HG03378 (cell line): ENCODE data around the gene GPR146.
"Not testable (repeated sequence)": the region's sequence is repeated elsewhere in the genome, so short reads cannot be mapped to it uniquely, and the experiment has no call there.

Source experiments
- ATAC-seq: cut with Tn5 transposase; IDR thresholded peaks from one replicate; pipeline ENCODE4 v1.9.1; 2021; ENCODE audit warnings: mild to moderate bottlenecking, moderate library complexity; ENCODE audit not compliant: unreplicated experiment

GPR146 gene

GRCh38 chr7:1074018-1074417, 29.7 kb downstream of the GPR146 start:
- not testable (repeated sequence) for ATAC-seq

- ATAC-seq, result no peak
Observed at GRCh38 chr7:1074593-1075431, 30.5 kb downstream of the GPR146 start.

DNA sequence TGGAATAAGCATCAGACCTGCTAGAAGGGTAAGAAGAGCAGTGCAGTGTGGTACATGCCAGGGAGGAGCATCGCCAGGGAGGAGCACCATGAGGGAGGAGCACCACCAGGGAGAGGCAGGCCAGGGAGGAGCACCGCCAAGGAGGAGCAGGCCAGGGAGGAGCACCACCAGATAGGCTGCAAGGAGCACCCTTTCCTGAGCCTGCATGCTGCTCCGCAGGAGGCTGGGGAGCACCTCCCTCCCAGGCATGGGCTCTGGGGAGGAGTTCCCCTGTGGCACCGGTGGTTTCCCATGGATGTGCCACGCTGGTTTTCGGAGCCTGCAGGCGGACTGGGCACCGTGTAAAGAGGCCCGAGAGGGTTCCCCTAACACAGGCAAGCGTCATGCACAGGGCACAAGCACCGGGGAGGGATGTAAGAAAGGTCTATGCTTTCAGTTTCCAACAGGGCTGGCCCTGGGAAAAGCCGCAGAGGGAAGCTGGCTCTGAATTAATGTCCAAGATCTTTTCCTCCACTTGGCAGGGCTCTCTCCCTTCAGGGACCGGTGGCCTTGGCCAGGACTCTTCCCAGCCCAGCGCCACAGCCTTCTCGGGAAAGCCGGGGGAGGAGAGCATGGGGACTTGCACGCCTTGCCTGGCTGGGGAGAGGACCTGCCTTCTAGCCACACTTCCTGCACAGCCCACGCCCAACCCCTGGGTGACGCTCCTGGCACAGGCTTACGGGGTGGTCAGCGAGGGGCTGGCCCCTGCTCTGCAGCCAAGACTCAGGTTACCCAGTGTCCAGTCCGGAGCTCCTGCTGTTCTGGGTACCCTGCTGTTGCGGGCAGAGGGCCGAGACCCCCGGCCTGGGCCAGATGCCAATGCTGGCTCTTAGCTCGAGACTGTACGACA, 32.1 kb downstream of the GPR146 start:
- ATAC-seq, result no peak

DNA sequence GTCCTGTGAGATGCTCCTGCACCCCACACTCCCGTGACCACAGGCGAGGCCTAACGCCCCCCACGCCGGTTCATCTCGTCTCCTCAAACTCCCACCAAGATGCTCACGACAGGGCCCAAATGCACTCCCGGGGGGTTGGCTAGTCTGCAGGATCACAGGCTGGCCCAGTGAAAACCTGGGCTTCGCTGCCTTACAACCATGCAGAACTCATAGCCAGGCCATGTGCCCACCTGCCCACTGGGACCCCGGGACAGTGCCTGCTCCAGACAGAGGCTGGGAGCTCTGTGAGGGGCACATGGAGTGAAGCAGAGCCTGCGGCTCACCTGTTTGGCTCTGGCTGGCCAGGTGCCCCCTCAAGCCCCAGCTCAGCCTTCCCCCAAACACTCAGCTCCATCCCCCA, 34.2 kb downstream of the GPR146 start:
- ATAC-seq, result no peak

GRCh38 chr7:1078985-1079384, 34.6 kb downstream of the GPR146 start:
- no peak for ATAC-seq

- ATAC-seq, result no peak
Observed at GRCh38 chr7:1079546-1079945, 35.2 kb downstream of the GPR146 start.

GRCh38 chr7:1080252-1080920, 36.0 kb downstream of the GPR146 start:
- ATAC-seq, result no peak

GRCh38 chr7:1080921-1081255, 36.5 kb downstream of the GPR146 start:
- no peak for ATAC-seq

- ATAC-seq, result no peak
Observed at GRCh38 chr7:1081336-1081735, 37.0 kb downstream of the GPR146 start.

DNA sequence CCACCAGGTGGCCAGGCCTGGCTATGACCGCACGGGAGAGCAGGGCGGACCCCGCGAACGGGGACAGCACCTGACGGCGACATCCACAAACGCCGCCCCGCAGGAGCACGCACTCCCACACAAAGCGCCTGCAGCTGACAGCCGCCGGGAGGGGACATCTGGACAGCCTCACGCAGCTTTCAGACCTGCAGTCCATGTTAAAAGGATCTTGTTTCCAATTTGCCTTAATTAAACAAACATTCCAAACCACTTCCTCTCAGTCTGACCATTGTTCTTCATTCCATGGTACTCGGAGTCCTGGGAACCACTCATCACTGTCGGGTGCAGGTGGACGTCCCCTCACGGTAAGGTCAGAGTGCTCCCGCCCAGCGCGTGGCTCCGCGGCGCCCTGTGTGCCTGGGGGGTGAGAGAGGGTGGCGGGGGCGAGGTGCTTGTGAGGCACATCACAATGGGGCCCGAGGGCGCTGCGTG, 37.6 kb downstream of the GPR146 start:
- ATAC-seq, result no peak

- ATAC-seq, result no peak
Observed at GRCh38 chr7:1083729-1084657, 39.6 kb downstream of the GPR146 start.

DNA sequence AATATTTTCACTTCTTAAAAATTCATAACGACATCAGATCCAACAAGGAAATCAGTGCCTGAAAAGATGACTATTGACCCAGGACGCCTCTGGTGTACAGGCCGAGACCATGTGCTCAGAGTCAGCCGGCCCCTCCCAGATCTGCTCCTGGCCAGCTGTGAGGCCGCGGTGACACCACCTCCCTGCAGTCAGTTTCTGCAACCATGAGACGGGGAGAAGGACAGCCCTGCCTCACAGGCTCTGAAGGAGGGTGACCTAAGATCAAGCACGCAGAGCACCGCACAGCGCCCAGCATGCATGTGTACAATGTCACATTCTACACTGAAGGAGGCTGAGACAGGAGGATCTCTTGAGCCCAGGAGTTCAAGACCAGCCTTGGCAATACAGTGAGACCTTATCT, 40.9 kb downstream of the GPR146 start:
- no peak for ATAC-seq

DNA sequence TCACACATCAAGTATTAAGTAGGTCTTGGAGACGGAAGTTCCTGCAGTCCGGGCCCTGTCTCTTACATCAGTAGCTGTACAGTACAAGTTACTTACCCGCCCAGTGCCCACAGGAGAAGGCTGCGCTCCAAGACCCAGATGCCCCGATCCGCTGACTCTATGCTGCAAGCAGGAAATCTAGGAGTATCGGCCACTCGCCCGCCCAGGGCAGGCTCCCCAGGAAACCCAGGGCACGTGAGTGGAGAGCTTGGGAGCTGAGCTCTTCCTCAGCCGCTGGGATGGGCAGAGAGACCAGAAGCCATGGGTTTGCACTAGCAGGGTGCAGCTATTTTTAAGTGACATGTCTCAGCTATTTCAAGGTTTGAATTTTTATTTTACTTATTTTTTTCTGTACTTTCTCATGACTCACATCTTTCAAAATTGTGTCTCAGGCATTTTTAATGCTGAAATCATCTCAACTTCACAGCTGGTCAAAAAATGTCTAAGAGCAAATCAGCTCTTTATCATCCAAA, 41.6 kb downstream of the GPR146 start:
- no peak for ATAC-seq

GRCh38 chr7:1086588-1087464, 42.5 kb downstream of the GPR146 start:
- peak; percentile 62 for ATAC-seq

DNA sequence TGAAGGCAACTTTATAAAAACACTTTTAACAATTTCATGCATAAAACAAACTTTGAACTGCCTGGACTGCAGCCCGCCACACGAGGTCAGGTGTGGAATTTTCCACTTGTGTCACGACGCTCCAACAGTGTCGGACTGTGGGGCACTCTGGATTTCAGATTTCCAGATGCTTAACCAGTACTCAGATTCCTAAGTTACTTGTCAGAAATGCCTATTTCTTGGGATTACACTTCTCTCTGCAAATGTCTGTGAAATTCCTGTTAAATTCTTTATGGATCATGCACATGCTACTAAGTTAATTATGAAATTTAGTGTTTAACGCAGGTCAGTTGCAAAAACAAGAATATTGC, 43.1 kb downstream of the GPR146 start:
- no peak for ATAC-seq

DNA sequence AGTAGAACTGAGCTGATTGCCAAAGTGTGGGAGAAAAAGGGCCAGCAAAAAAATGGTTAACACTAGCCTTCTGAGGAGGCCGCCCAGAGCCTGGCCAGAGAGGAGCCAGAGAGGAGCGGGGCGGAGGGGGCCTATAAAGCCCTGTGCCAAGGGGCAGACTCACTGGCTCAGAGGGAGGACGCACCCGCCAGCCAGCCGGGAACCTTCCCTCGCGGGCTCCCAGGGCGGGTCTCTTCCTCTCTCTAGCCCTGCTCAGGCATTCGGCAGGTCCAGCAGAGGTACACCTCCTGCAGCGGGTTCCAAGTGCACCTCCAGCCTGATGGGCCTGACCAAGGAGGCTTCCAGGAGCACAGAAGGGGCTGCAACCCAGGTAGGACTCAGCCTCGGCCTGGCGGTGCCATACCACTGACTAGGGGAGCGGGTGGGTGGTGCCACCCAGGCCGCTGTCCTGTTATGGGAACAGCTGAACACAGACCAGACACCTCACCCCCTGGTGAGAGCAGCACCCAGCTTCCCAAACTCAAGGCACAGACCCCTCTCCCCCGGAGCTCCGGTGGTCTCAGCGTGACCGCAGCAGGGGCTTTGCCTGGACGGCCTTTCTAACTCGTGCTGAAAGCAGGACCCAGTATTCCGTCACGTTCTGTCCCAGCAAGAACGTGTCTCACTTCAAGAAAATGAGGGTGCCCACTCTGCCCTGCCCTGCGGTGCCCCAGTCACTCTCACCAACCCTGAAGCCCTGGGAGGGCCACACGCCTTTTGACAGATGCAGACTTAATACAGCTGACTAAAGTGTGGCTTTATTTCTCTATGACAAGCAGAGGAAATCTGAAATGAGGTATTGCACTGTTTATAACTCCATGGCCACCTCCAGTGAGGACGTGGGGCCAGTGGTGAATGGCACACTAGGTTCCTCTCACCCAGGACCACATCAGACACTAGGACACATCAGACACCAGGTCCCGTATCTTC, 43.9 kb downstream of the GPR146 start, which contains the start of gene GPER1:
TSS of gene GPER1 (plus strand) at position 162 of the 969 bp plus-strand sequence. CDS start 3,616 bp downstream, outside the sequence.
- no peak for ATAC-seq

DNA sequence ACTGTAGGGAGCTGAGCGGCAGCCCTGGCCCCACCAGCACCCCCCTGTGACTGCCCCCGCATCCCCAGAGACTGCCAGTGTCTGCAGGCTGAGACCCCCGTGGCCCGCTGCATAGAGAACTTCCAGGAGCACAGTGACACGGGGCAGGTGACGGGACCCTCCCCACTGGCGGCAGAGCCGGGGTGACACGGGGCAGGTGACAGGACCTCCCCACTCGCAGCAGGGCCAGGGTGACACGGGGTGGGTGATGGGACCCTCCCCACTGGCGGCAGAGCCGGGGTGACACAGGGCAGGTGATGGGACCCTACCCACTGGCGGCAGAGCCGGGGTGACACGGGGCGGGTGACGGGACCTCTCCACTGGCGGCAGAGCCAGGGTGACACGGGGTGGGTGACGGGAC, 45.9 kb downstream of the GPR146 start:
- no peak for ATAC-seq
